ENCODE results near the gene DLST.

The DLST gene

GRCh38 chr14:74904635-74905503 is 23.2 kb downstream of the DLST start:
- no peak for DNase-seq (ENCODE audit: low read depth)
- no peak for TF ChIP-seq CTCF (IDR thresholded peaks at IDR 0.05; ENCODE audit: insufficient read depth, low read depth, low read length, missing control alignments)
- H3K4me3 ChIP-seq (ENCODE audit: low read length) = no peak overlapping the region

DNA sequence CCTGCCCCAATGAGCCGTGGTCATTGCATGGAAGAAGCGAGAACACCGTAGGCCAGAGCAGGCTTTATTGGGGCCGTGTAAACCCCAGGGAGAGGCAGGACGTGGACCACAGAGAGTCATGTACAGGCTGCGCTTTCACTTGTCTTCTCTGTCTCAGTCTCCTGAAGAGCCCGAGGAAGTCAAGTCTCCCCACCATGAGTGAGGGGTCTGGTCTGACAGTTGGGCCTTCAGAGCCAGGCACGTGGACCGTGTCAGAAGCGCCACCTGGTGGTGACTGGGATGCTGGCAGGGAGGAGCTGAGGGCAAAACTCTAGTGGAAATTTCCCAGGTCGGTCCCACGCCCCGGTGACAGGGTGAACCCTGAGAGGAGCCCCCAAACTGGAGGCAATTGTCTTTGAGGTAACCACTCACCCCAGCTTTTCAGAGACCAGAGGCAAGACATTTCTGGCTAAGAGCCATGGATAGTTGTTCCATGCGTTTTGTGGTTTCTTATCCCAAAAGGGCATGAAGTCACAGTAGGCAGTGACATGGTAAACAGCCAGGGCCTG is 24.0 kb downstream of the DLST start:
- TF ChIP-seq CTCF (IDR thresholded peaks at IDR 0.05; ENCODE audit: insufficient read depth, low read depth, low read length, missing control alignments) = peak; percentile 96
- H3K4me3 ChIP-seq (ENCODE audit: low read length) = no peak overlapping the region

GRCh38 chr14:74906925-74907521 is 25.3 kb downstream of the DLST start:
- DNase-seq (ENCODE audit: low read depth) = no peak
- H3K4me3 ChIP-seq (ENCODE audit: low read length) = no peak overlapping the region
- TF ChIP-seq CTCF (IDR thresholded peaks at IDR 0.05; ENCODE audit: insufficient read depth, low read depth, low read length, missing control alignments) = peak; percentile 17

More for the DNA sequence above, 24.0 kb downstream of the DLST start:
- peak; percentile 47 for DNase-seq (ENCODE audit: low read depth)

DNA sequence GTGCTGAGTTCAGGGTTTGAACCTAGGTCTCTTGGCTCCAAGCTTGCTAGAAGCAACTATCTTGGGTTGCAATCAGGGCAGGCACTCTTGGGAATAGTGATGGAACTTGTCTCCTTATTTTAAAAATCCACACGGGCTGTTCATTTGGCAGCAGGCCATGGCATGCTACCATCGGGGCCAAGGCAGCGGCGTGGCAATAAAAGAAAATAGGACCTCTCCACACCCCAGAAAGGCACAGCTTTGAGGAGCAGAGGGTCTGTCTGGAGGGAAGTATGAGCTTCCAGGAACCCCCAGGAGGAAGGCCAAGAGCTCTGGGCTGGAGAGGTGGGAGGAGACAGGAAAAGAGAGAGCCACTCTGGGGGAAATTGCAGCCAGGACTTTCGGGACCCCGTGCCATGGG is 26.0 kb downstream of the DLST start:
- TF ChIP-seq CTCF (IDR thresholded peaks at IDR 0.05; ENCODE audit: insufficient read depth, low read depth, low read length, missing control alignments) = no peak
- DNase-seq (ENCODE audit: low read depth) = no peak
- H3K4me3 ChIP-seq (ENCODE audit: low read length) = no peak overlapping the region

DNA sequence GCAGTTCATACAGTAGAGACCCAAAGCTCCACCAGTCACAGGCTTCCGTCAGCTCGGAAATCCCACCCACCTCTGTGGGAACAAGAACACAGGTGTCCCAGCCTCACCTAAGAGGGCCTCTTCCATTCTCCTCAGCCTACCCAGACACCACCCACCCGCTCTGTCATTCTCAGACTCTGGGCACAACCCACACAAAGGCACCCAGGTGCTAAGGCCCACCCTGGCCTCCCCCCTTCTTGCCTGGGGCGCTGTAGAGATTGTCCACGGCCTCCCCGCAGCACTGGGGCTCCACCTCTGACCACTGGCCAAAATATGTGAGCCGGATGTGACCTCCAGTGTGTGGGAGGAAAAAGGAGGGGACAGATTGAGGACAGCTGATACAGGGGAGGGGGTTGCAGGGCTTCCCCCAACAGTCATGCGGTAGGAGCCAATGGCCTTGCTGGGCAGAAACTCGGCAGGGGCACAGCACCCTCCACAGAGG is 27.2 kb downstream of the DLST start:
- no peak for DNase-seq (ENCODE audit: low read depth)
- no peak for TF ChIP-seq CTCF (IDR thresholded peaks at IDR 0.05; ENCODE audit: insufficient read depth, low read depth, low read length, missing control alignments)
- H3K4me3 ChIP-seq (ENCODE audit: low read length) = no peak overlapping the region

DNA sequence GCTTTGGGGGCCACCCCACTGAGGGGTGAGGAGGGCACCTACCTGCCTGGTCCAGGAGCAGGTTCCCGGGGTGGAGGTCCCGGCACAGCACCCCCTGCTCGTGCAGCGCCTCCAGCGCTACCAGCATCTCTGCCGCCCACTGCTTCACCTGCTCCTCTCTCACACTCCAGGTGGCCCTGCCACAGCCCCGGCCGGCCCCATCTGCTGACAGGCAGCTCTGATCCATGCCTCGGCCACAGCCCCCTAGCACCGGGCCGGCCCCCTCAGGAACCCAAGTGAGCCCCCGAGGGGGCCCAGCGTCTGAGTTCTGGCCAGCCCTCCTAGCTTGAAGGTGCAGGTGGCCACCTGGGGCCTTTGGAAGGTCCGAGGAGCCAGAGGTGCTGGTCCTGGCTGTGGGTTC is 27.8 kb downstream of the DLST start:
- no peak for TF ChIP-seq CTCF (IDR thresholded peaks at IDR 0.05; ENCODE audit: insufficient read depth, low read depth, low read length, missing control alignments)
- H3K4me3 ChIP-seq (ENCODE audit: low read length) = no peak overlapping the region

More for the DNA sequence above, 27.8 kb downstream of the DLST start:
- no peak for DNase-seq (ENCODE audit: low read depth)
